Stomach (tissue), 4 donors: Measurements from ENCODE around the gene PSMD10.

Experiments used
- CTCF ChIP-seq, 7 experiments: fragments of 450-650 bp in 4 of 7; fragments of 200-600 bp in 3 of 7; sonication (generic) in 3 of 7; IDR thresholded peaks; one replicate each; pipeline ENCODE4 v1.5.1; 2016 to 2019; ENCODE audit warnings: antibody characterized with exemption in 7 of 7, control low read depth in 2 of 7, mild to moderate bottlenecking in 1 of 7
- EP300 ChIP-seq: sonication (generic); formaldehyde crosslinking; IDR thresholded peaks from one replicate; pipeline ENCODE4 v1.6.1; 2017; ENCODE audit warnings: antibody characterized with exemption

GRCh38 chrX:108055546-108055945, 35.8 kb downstream of the PSMD10 start:
- TF ChIP-seq CTCF (IDR thresholded peaks at IDR 0.05) (no peak), EP300 (no peak)
